LNCaP clone FGC (cell line): ENCODE results near the gene INPP5K.

Source experiments
- DNase-seq: peaks from one replicate; pipeline ENCODE4 v3.0.0-alpha.2; 2011; ENCODE audit warnings: low read depth
- H3K4me3 ChIP-seq: 2 replicates; pipeline ENCODE4 v1.5.1; 2011; ENCODE audit warnings: mild to moderate bottlenecking, low read depth, low read length, control low read depth
- CTCF ChIP-seq: IDR thresholded peaks from 2 replicates; pipeline ENCODE4 v1.5.1; 2012; ENCODE audit warnings: mild to moderate bottlenecking; ENCODE audit not compliant: control insufficient read depth, insufficient read depth; ENCODE audit errors: extremely low read depth

Gene INPP5K

GRCh38 chr17:1560101-1560857, 43.9 kb upstream of the INPP5K start:
- TF ChIP-seq CTCF: no peak
- peak; percentile 75 for DNase-seq
- peak overlapping the region; percentile 89 for H3K4me3 ChIP-seq

GRCh38 chr17:1559047-1560043, 42.9 kb upstream of the INPP5K start:
- TF ChIP-seq CTCF: no peak
- DNase-seq: no peak
- peak overlapping the region; percentile 89 for H3K4me3 ChIP-seq

- DNase-seq: no peak
- H3K4me3 ChIP-seq: no peak overlapping the region
- TF ChIP-seq CTCF: no peak
Measured at GRCh38 chr17:1558401-1558800, 42.0 kb upstream of the INPP5K start.

- no peak for DNase-seq
- H3K4me3 ChIP-seq: no peak overlapping the region
- TF ChIP-seq CTCF: no peak
Measured at GRCh38 chr17:1557355-1558095, 41.1 kb upstream of the INPP5K start.

- no peak overlapping the region for H3K4me3 ChIP-seq
- DNase-seq: no peak
- TF ChIP-seq CTCF: no peak
Measured at GRCh38 chr17:1555651-1556471, 39.4 kb upstream of the INPP5K start.

GRCh38 chr17:1554751-1555540, 38.5 kb upstream of the INPP5K start:
- DNase-seq: no peak

More at GRCh38 chr17:1554751-1555540, 38.5 kb upstream of the INPP5K start:
- H3K4me3 ChIP-seq: 0 out of 2 replicates have a peak overlapping the region, but pooled peaks have one; percentile 0
- TF ChIP-seq CTCF: no peak
